ENCODE data around the gene RASSF5. TPM values are rescaled to one million over a fixed set of nuclear protein-coding genes. Genes with fewer than 3 reads are reported as not detected.

RASSF5 gene
- total RNA-seq, 4 donors from 2014 or later, result 0.77 to 5.3 (median 3.2) TPM

DNA sequence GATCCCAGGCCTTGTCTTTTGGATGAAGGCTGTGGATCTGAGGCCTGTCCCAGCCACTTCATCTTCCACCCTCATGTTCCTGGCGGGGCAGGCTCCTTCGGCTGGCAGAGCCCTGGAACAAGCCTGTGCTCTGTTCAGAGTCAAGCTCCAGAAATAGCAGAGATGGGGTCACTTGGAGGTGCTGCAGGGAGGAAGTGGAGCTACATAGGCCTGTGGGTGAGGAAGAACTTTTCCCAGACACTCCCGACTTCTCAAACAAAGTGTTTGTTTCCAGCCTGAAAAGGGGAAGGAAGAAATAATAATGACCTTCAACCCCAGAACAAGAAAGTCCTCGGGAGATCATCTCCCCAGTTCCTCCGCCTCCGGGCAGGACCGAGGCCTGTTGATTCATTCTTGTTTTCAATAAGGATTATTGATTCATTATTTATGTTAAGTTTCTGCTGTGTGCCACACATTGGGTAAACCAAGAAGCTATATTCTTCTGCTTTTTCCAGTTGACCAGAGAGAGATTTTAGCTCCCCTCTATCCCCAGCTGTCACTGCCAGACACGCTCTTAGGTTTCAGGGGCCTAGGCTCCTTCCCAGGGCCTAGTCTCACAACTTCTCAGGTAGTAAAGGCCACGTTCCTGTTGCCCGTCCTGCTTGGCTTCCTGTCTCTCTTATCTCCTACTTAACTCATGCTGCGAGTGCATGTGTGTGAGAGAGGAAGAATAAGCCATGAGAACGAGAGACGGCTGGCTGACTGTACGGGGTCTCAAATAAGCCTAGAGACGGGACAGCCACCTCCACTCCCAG lies 20.1 kb upstream of the RASSF5 start:
- H3K9me3 ChIP-seq, result no peaks in the 10 kb centered on the region
- H3K27ac ChIP-seq, result no peak overlapping the region
- DNase-seq, result no peak
- intact Hi-C loops (cut with DNase I; ENCODE audit: low total_unique reads), result no loop called here
- TF ChIP-seq POLR2A (IDR thresholded peaks at IDR 0.05), result no peak
- TF ChIP-seq, protein P1, sequence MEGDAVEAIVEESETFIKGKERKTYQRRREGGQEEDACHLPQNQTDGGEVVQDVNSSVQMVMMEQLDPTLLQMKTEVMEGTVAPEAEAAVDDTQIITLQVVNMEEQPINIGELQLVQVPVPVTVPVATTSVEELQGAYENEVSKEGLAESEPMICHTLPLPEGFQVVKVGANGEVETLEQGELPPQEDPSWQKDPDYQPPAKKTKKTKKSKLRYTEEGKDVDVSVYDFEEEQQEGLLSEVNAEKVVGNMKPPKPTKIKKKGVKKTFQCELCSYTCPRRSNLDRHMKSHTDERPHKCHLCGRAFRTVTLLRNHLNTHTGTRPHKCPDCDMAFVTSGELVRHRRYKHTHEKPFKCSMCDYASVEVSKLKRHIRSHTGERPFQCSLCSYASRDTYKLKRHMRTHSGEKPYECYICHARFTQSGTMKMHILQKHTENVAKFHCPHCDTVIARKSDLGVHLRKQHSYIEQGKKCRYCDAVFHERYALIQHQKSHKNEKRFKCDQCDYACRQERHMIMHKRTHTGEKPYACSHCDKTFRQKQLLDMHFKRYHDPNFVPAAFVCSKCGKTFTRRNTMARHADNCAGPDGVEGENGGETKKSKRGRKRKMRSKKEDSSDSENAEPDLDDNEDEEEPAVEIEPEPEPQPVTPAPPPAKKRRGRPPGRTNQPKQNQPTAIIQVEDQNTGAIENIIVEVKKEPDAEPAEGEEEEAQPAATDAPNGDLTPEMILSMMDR (IDR thresholded peaks at IDR 0.05), result no peak
- H3K36me3 ChIP-seq, result no peaks in the 10 kb centered on the region
- H3K4me1 ChIP-seq, result no peaks in the 10 kb centered on the region
- H3K4me3 ChIP-seq, result no peak overlapping the region
- H3K27me3 ChIP-seq, result no peaks in the 10 kb centered on the region

DNA sequence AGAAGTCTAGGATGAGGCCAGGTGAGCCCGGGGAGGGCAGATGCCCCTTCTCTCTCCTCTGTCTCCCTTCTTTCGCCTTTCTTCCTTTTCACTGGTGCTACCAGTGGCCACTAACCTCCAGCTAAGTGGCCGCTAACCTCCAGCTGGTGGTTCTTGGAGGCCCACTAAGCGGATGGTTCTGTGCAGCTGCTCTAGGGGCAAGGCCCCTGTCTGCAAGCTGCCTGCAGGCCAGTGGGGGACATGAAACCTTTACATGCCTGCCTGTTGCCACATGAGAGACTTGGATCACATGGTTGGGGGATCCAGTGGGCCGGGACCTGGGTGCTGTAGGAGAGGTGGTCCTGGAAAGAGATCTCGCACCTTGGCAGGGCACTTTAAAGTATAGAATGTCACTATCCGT lies 19.4 kb upstream of the RASSF5 start:
- Histone ChIP-seq H3K4me1 (no peaks in the 10 kb centered on the region), H3K9me3 (no peaks in the 10 kb centered on the region), H3K36me3 (no peaks in the 10 kb centered on the region), H3K27me3 (no peaks in the 10 kb centered on the region), H3K4me3 (no peak overlapping the region), H3K27ac (no peak overlapping the region)
- no peak for DNase-seq
- intact Hi-C loops (cut with DNase I; ENCODE audit: low total_unique reads), result no loop called here
- TF ChIP-seq, protein P1 (IDR thresholded peaks at IDR 0.05), result no peak
- TF ChIP-seq POLR2A (IDR thresholded peaks at IDR 0.05), result no peak

DNA sequence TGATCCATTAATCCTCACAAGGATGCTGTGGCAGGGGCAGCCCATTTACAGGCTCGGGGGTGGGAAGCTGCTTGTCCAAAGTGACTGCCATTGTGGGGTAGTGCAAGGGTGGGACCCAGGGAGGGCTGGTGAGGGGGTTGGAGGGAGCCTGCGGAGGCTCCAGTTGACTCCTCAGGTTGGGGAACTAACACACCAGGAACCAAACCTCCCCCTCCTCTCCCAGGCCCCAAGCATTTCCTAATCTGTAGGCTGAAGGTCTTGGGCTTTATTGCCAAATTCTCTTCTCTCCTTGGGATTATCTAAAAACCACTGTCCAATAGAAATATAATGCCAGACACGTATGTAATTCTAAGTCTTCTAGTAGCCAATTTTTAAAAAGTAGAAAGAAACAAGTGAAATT lies 18.9 kb upstream of the RASSF5 start:
- no peak overlapping the region for H3K4me3 ChIP-seq
- no peak for DNase-seq
- intact Hi-C loops (cut with DNase I; ENCODE audit: low total_unique reads), result no loop called here
- no peak for TF ChIP-seq POLR2A (IDR thresholded peaks at IDR 0.05)
- TF ChIP-seq, protein P1 (IDR thresholded peaks at IDR 0.05), result no peak
- H3K4me1 ChIP-seq, result no peaks in the 10 kb centered on the region
- no peak overlapping the region for H3K27ac ChIP-seq
- H3K36me3 ChIP-seq, result no peaks in the 10 kb centered on the region
- no peaks in the 10 kb centered on the region for H3K27me3 ChIP-seq
- no peaks in the 10 kb centered on the region for H3K9me3 ChIP-seq

DNA sequence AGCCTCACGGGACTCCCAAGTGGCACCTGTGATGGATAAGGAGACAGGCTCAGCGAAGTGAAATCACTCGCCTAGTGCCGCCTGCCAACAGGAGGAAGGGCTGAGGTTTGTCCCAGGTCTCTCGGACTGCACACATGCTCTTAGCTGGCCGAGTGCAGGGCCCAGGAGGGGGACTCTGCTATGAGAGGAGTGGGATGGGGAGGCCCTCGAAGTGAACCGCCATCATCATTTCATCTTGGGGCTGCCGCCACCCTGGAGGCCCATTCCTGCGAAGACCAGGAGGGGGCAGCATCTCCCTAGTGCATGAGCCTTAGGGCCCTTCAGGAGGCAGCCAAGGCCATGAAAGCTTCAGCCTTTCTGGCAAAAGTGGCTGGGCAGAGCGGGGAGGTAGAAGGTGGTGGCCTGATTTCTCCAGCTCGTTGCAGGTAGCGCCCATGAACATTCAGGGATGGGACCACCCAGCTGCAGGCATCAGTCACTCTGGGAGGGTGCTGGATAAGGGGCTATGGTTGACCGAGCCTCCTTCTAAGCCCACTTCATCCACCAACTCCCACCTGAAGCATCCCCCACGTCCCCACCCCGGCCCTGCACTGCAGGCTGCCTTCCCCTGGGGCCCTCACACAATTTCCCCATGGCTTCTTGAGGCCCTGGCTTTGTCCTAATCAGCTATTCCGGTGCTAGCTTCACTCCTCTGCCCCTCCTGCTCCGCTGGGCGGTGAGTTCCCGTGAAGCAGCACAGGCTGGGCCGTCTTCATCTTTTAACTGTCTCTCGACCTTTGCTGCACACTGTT lies 17.2 kb upstream of the RASSF5 start:
- no peaks in the 10 kb centered on the region for H3K36me3 ChIP-seq
- H3K4me1 ChIP-seq, result peaks cover 0 to under 1% of the 10 kb centered on the region in 2 donors
- H3K4me3 ChIP-seq, result no peak overlapping the region
- no peaks in the 10 kb centered on the region for H3K9me3 ChIP-seq
- intact Hi-C loops (cut with DNase I; ENCODE audit: low total_unique reads), result loop anchor here (10.0 kb wide), 2 partner anchors 95 to 175 kb away; no protein-coding TSS in a partner anchor
- peak; percentile 76 to 80 for DNase-seq
- TF ChIP-seq, protein P1 (IDR thresholded peaks at IDR 0.05), result peak; percentile 92 to 95 (median 94)
- no peak for TF ChIP-seq POLR2A (IDR thresholded peaks at IDR 0.05)
- no peaks in the 10 kb centered on the region for H3K27me3 ChIP-seq
- H3K27ac ChIP-seq, result no peak overlapping the region

Measured in uterus (tissue), 4 donors.